DLD1 (cell line): ENCODE data around the gene PCDHGA9.
"Not testable (repeated sequence)": the region's sequence is repeated elsewhere in the genome, so short reads cannot be mapped to it uniquely, and the experiment has no call there.

Experiments used
- in situ Hi-C: cut with HindIII; loops from 2 replicates; pipeline ENCODE4 v1.10.0; 2017; ENCODE audit warnings: low sequenced_read_pairs

Gene PCDHGA9

GRCh38 chr5:141413540-141414069 lies 11.0 kb downstream of the PCDHGA9 start:
- in situ Hi-C loops: no loop called here

GRCh38 chr5:141414548-141415274 lies 12.1 kb downstream of the PCDHGA9 start:
- in situ Hi-C loops: not testable (repeated sequence)

GRCh38 chr5:141415275-141415618 lies 12.7 kb downstream of the PCDHGA9 start:
- in situ Hi-C loops: not testable (repeated sequence)

- in situ Hi-C loops: not testable (repeated sequence)
Measured at GRCh38 chr5:141417494-141418172, 15.1 kb downstream of the PCDHGA9 start, which contains the start of gene PCDHGB7. PCDHGB7 (plus strand) TSS chr5:141417677; CDS start chr5:141417860, 183 bp downstream.

- in situ Hi-C loops: no loop called here
Measured at GRCh38 chr5:141419074-141419880, 16.7 kb downstream of the PCDHGA9 start.

- in situ Hi-C loops: no loop called here
Measured at GRCh38 chr5:141420855-141421488, 18.4 kb downstream of the PCDHGA9 start, which contains the start of gene PCDHGA11. PCDHGA11 (plus strand) TSS chr5:141421051; CDS start chr5:141421228, 177 bp downstream.

GRCh38 chr5:141421489-141421855 lies 18.9 kb downstream of the PCDHGA9 start:
- in situ Hi-C loops: no loop called here

- in situ Hi-C loops: no loop called here
Measured at GRCh38 chr5:141422742-141423291, 20.2 kb downstream of the PCDHGA9 start.

- in situ Hi-C loops: no loop called here
Measured at GRCh38 chr5:141427783-141428426, 25.3 kb downstream of the PCDHGA9 start.

GRCh38 chr5:141430332-141431113 lies 27.9 kb downstream of the PCDHGA9 start, which contains the start of gene PCDHGA12:
PCDHGA12 (plus strand) TSS chr5:141430507; CDS start chr5:141430760, 253 bp downstream.
- in situ Hi-C loops: no loop called here

GRCh38 chr5:141431286-141431685 lies 28.7 kb downstream of the PCDHGA9 start:
- in situ Hi-C loops: no loop called here

- in situ Hi-C loops: not testable (repeated sequence)
Measured at GRCh38 chr5:141432308-141432707, 29.7 kb downstream of the PCDHGA9 start.

GRCh38 chr5:141432726-141433125 lies 30.1 kb downstream of the PCDHGA9 start:
- in situ Hi-C loops: not testable (repeated sequence)

- in situ Hi-C loops: no loop called here
Measured at GRCh38 chr5:141434006-141434405, 31.4 kb downstream of the PCDHGA9 start.

GRCh38 chr5:141437221-141437620 lies 34.6 kb downstream of the PCDHGA9 start:
- in situ Hi-C loops: no loop called here

- in situ Hi-C loops: no loop called here
Measured at GRCh38 chr5:141439411-141440141, 37.0 kb downstream of the PCDHGA9 start.

GRCh38 chr5:141440341-141440740 lies 37.8 kb downstream of the PCDHGA9 start:
- in situ Hi-C loops: no loop called here

- in situ Hi-C loops: no loop called here
Measured at GRCh38 chr5:141441571-141442170, 39.1 kb downstream of the PCDHGA9 start.
